Mucosa of rectum (tissue), 2 donors: ENCODE data around the gene AIDA.

Experiments
- H3K27ac ChIP-seq, 2 donors: one replicate each; pipeline ENCODE4 v1.7.0; 2013; ENCODE audit warnings: inconsistent platforms in 2 of 2, low read depth in 2 of 2, low read length in 2 of 2
- H3K27me3 ChIP-seq, 2 donors: one replicate each; pipeline ENCODE4 v1.7.0; 2013; ENCODE audit warnings: low read length in 2 of 2; ENCODE audit not compliant: control insufficient read depth in 2 of 2, insufficient read depth in 2 of 2
- H3K36me3 ChIP-seq, 2 donors: one replicate each; pipeline ENCODE4 v1.7.0; 2013; ENCODE audit warnings: low read length in 2 of 2; ENCODE audit not compliant: control insufficient read depth in 2 of 2, insufficient read depth in 2 of 2
- H3K4me1 ChIP-seq, 2 donors: one replicate each; pipeline ENCODE4 v1.7.0; 2013; ENCODE audit warnings: low read length in 2 of 2, mild to moderate bottlenecking in 1 of 2; ENCODE audit not compliant: control insufficient read depth in 2 of 2, insufficient read depth in 2 of 2
- H3K4me3 ChIP-seq, 2 donors: one replicate each; pipeline ENCODE4 v1.7.0; 2013; ENCODE audit warnings: low read length in 2 of 2
- H3K9ac ChIP-seq, 2 donors: one replicate each; pipeline ENCODE4 v1.7.0; 2013; ENCODE audit warnings: low read length in 2 of 2, low read depth in 1 of 2, mild to moderate bottlenecking in 1 of 2
- H3K9me3 ChIP-seq, 2 donors: one replicate each; pipeline ENCODE4 v1.7.0; 2013; ENCODE audit warnings: low read length in 2 of 2; ENCODE audit not compliant: control insufficient read depth in 2 of 2
- donor health status: healthy.
- donor health status: Normal muscosa, but diverticular disease.

Gene AIDA

GRCh38 chr1:222631611-222632208, 80.6 kb downstream of the AIDA start:
- no peak overlapping the region for H3K27ac ChIP-seq
- no peaks in the 10 kb centered on the region for H3K27me3 ChIP-seq
- no peaks in the 10 kb centered on the region for H3K9me3 ChIP-seq
- H3K4me1 ChIP-seq = no peaks in the 10 kb centered on the region
- no peak overlapping the region for H3K4me3 ChIP-seq
- H3K9ac ChIP-seq = no peak overlapping the region
- peaks cover 43 to 63% of the 10 kb centered on the region in 2 donors for H3K36me3 ChIP-seq

GRCh38 chr1:222629921-222630535, 82.3 kb downstream of the AIDA start:
- H3K4me3 ChIP-seq = no peak overlapping the region
- H3K9me3 ChIP-seq = no peaks in the 10 kb centered on the region
- no peaks in the 10 kb centered on the region for H3K4me1 ChIP-seq
- H3K36me3 ChIP-seq = peaks cover 49 to 67% of the 10 kb centered on the region in 2 donors
- no peak overlapping the region for H3K27ac ChIP-seq
- no peak overlapping the region for H3K9ac ChIP-seq
- no peaks in the 10 kb centered on the region for H3K27me3 ChIP-seq

- Histone ChIP-seq H3K9me3 (no peaks in the 10 kb centered on the region), H3K9ac (no peak overlapping the region), H3K4me3 (no peak overlapping the region), H3K36me3 (peaks cover 51 to 59% of the 10 kb centered on the region in 2 donors), H3K27me3 (no peaks in the 10 kb centered on the region), H3K4me1 (peaks cover 0 to 4% of the 10 kb centered on the region in 2 donors), H3K27ac (no peak overlapping the region)
Measured at GRCh38 chr1:222627232-222627631, 85.1 kb downstream of the AIDA start.

GRCh38 chr1:222624214-222624613, 88.1 kb downstream of the AIDA start:
- Histone ChIP-seq H3K27ac (no peak overlapping the region), H3K4me1 (peaks cover 2 to 9% of the 10 kb centered on the region in 2 donors), H3K4me3 (no peak overlapping the region), H3K9me3 (no peaks in the 10 kb centered on the region), H3K36me3 (peaks cover 40 to 44% of the 10 kb centered on the region in 2 donors), H3K27me3 (no peaks in the 10 kb centered on the region), H3K9ac (no peak overlapping the region)

- Histone ChIP-seq H3K4me1 (peaks cover 8 to 15% of the 10 kb centered on the region in 2 donors), H3K9me3 (no peaks in the 10 kb centered on the region), H3K36me3 (peaks cover 33 to 36% of the 10 kb centered on the region in 2 donors)
Measured at GRCh38 chr1:222623458-222623857, 88.8 kb downstream of the AIDA start.

GRCh38 chr1:222622765-222623164, 89.5 kb downstream of the AIDA start:
- H3K36me3 ChIP-seq = peaks cover 27 to 32% of the 10 kb centered on the region in 2 donors

More at GRCh38 chr1:222623458-222623857, 88.8 kb downstream of the AIDA start:
- Histone ChIP-seq H3K4me3 (no peak overlapping the region), H3K9ac (no peak overlapping the region), H3K27me3 (no peaks in the 10 kb centered on the region), H3K27ac (no peak overlapping the region)

GRCh38 chr1:222620566-222620965, 91.7 kb downstream of the AIDA start:
- no peaks in the 10 kb centered on the region for H3K27me3 ChIP-seq
- peaks cover 8 to 31% of the 10 kb centered on the region in 2 donors for H3K4me1 ChIP-seq
- H3K4me3 ChIP-seq = no peak overlapping the region
- H3K36me3 ChIP-seq = peaks cover 11 to 18% of the 10 kb centered on the region in 2 donors
- no peak overlapping the region for H3K9ac ChIP-seq
- no peaks in the 10 kb centered on the region for H3K9me3 ChIP-seq
- H3K27ac ChIP-seq = no peak overlapping the region

More at GRCh38 chr1:222622765-222623164, 89.5 kb downstream of the AIDA start:
- Histone ChIP-seq H3K27ac (peak overlapping the region in 1 of 2 donors; percentile 23), H3K9me3 (no peaks in the 10 kb centered on the region), H3K9ac (no peak overlapping the region), H3K27me3 (no peaks in the 10 kb centered on the region), H3K4me3 (no peak overlapping the region), H3K4me1 (peaks cover 8 to 15% of the 10 kb centered on the region in 2 donors)

GRCh38 chr1:222618880-222619596, 93.3 kb downstream of the AIDA start:
- H3K27ac ChIP-seq = no peak overlapping the region
- no peaks in the 10 kb centered on the region for H3K27me3 ChIP-seq
- peak overlapping the region; percentile 58 to 82 for H3K9ac ChIP-seq
- no peaks in the 10 kb centered on the region for H3K9me3 ChIP-seq
- peaks cover 6 to 9% of the 10 kb centered on the region in 2 donors for H3K36me3 ChIP-seq
- H3K4me3 ChIP-seq = peak overlapping the region; percentile 83 to 89
- peaks cover 8 to 43% of the 10 kb centered on the region in 2 donors for H3K4me1 ChIP-seq
